ENCODE results near the gene FANCM.
A peak's percentile ranks its signal among the peaks of the same experiment; 100 is the strongest.

Gene FANCM

GRCh38 chr14:45181329-45181728 lies 45.6 kb downstream of the FANCM start:
- TF ChIP-seq, protein P1, sequence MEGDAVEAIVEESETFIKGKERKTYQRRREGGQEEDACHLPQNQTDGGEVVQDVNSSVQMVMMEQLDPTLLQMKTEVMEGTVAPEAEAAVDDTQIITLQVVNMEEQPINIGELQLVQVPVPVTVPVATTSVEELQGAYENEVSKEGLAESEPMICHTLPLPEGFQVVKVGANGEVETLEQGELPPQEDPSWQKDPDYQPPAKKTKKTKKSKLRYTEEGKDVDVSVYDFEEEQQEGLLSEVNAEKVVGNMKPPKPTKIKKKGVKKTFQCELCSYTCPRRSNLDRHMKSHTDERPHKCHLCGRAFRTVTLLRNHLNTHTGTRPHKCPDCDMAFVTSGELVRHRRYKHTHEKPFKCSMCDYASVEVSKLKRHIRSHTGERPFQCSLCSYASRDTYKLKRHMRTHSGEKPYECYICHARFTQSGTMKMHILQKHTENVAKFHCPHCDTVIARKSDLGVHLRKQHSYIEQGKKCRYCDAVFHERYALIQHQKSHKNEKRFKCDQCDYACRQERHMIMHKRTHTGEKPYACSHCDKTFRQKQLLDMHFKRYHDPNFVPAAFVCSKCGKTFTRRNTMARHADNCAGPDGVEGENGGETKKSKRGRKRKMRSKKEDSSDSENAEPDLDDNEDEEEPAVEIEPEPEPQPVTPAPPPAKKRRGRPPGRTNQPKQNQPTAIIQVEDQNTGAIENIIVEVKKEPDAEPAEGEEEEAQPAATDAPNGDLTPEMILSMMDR (IDR thresholded peaks at IDR 0.05), result no peak

DNA sequence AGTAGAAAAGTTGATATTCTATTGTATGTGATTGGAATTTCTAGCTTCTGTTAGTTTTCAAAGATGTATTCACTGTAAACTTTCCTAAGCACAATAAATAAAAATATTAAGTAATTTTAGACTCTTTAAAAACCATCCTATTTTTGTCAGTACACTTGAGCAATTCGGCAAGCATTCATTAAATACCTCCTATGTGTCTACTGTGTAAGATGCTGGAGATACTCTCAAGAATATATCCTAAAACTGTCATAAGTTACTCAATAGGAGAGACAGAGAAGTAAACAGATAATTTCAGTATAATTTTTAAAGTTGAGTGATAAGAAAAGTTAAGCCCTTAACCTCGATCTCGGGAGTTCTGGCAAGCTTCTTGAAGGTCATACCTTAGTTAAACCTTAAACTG lies 46.1 kb downstream of the FANCM start:
- Mint-ChIP-seq H3K27ac (no peak overlapping the region), H3K4me3 (no peak overlapping the region), H3K4me1 (no peaks in the 10 kb centered on the region), H3K27me3 (ENCODE audit: low read depth, poor library complexity) (no peaks in the 10 kb centered on the region), H3K36me3 (ENCODE audit: low read depth) (peaks cover 18% of the 10 kb centered on the region), H3K9me3 (no peaks in the 10 kb centered on the region)
- DNase-seq, result no peak
- TF ChIP-seq, protein P1 (IDR thresholded peaks at IDR 0.05), result no peak

More at GRCh38 chr14:45181329-45181728, 45.6 kb downstream of the FANCM start:
- H3K27me3 Mint-ChIP-seq (ENCODE audit: low read depth, poor library complexity), result no peaks in the 10 kb centered on the region
- no peak overlapping the region for H3K27ac Mint-ChIP-seq
- H3K9me3 Mint-ChIP-seq, result no peaks in the 10 kb centered on the region
- no peak overlapping the region for H3K4me3 Mint-ChIP-seq
- no peak for DNase-seq
- H3K36me3 Mint-ChIP-seq (ENCODE audit: low read depth), result peaks cover 16% of the 10 kb centered on the region
- no peaks in the 10 kb centered on the region for H3K4me1 Mint-ChIP-seq

DNA sequence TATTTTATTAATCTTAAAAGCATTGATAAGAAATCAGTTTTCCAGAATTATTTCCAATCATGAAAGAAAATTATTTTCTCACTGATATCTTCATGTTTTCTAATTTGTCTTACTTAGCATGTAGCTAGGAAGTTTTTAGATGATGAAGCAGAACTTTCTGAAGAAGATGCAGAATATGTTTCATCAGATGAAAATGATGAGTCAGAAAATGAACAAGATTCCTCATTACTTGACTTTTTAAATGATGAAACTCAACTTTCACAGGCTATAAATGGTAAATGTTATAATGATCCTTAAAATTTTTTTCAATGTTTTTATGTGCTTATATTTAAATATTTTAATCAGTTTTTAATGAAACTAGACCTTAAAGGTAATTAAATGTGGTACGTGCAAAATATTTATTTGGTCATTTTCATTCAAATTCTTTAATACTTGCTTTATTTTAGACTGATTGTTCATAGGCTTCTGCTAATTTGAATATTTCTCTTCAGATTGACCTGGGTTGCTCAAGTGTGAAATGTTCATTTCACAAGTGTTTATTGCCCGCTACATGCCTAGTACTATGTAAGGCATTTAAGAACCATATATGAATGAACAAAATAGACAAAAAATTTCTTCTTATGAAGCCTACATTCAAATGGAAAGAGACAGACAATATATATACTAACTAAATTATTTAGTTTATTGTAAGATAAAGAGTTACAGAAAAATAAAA lies 49.5 kb downstream of the FANCM start:
- H3K27ac Mint-ChIP-seq, result no peak overlapping the region
- no peak for DNase-seq
- H3K4me1 Mint-ChIP-seq, result no peaks in the 10 kb centered on the region
- H3K9me3 Mint-ChIP-seq, result no peaks in the 10 kb centered on the region
- H3K27me3 Mint-ChIP-seq (ENCODE audit: low read depth, poor library complexity), result no peaks in the 10 kb centered on the region
- TF ChIP-seq, protein P1 (IDR thresholded peaks at IDR 0.05), result no peak
- H3K36me3 Mint-ChIP-seq (ENCODE audit: low read depth), result peaks cover 26% of the 10 kb centered on the region
- H3K4me3 Mint-ChIP-seq, result no peak overlapping the region

DNA sequence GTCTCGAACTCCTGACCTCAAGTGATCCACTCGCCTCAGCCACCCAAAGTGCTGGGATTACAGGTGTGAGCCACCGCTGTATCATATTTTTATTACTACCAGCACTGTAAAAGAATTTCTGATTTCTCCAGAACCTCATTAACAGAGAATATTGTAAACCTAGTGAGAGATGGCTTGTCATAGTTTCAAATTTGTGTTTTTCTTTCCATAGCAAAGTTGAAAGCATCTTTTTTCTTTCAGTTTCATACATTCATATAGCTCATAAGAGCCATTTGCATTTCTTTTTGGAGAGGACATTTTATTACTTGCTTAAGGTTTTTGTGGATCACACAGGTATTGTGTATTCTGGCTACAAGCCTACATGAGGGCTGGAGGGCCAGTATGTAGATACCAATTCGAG lies 59.2 kb downstream of the FANCM start:
- Mint-ChIP-seq H3K27me3 (ENCODE audit: low read depth, poor library complexity) (no peaks in the 10 kb centered on the region), H3K27ac (no peak overlapping the region), H3K36me3 (ENCODE audit: low read depth) (peaks cover 26% of the 10 kb centered on the region), H3K4me1 (no peaks in the 10 kb centered on the region), H3K9me3 (no peaks in the 10 kb centered on the region), H3K4me3 (no peak overlapping the region)
- TF ChIP-seq, protein P1 (IDR thresholded peaks at IDR 0.05), result no peak
- DNase-seq, result no peak

DNA sequence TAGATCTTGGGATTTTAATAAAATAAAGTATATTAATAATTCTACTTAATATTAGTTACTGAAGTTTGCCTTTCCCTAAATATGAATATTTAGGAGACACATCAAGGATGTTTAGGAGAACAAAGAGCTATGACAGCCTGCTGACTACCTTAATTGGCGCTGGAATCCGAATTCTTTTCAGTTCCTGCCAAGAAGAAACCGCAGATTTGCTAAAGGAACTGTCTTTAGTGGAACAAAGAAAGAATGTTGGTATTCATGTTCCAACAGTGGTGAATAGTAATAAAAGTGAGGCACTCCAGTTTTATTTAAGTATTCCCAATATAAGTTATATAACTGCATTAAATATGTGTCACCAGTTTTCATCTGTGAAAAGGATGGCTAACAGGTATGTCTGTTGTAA lies 62.8 kb downstream of the FANCM start:
- Mint-ChIP-seq H3K27ac (no peak overlapping the region), H3K4me3 (no peak overlapping the region), H3K4me1 (no peaks in the 10 kb centered on the region), H3K27me3 (ENCODE audit: low read depth, poor library complexity) (no peaks in the 10 kb centered on the region), H3K36me3 (ENCODE audit: low read depth) (peaks cover 32% of the 10 kb centered on the region), H3K9me3 (no peaks in the 10 kb centered on the region)
- DNase-seq, result no peak
- TF ChIP-seq, protein P1 (IDR thresholded peaks at IDR 0.05), result no peak

- H3K9me3 Mint-ChIP-seq, result no peaks in the 10 kb centered on the region
- peaks cover 35% of the 10 kb centered on the region for H3K36me3 Mint-ChIP-seq (ENCODE audit: low read depth)
Observed at GRCh38 chr14:45199230-45199629, 63.5 kb downstream of the FANCM start.

More at GRCh38 chr14:45199230-45199629, 63.5 kb downstream of the FANCM start:
- Mint-ChIP-seq H3K27me3 (ENCODE audit: low read depth, poor library complexity) (no peaks in the 10 kb centered on the region), H3K27ac (peak overlapping the region; percentile 24), H3K4me3 (no peak overlapping the region), H3K4me1 (no peaks in the 10 kb centered on the region)
- DNase-seq, result no peak
- TF ChIP-seq, protein P1 (IDR thresholded peaks at IDR 0.05), result no peak
